ENCODE measurements around the gene UVRAG. TPM values are rescaled to one million over a fixed set of nuclear protein-coding genes. Genes with fewer than 3 reads are reported as not detected.

Gene UVRAG
- total and polyA plus RNA-seq, 2 of the 13 experiments (the other 11 are each of a cell fraction or from before 2014, with no cell fraction given), result 9.7 to 17.3 TPM

GRCh38 chr11:75929706-75930105 lies 114.7 kb downstream of the UVRAG start:
- no peaks in the 10 kb centered on the region for H4K20me1 ChIP-seq (ENCODE audit: insufficient read depth, low read length)
- CTCF ChIA-PET (ENCODE audit: low intra/inter-chr PET ratio, low total read pairs), result no interaction called here
- no peaks in the 10 kb centered on the region; a peak in 2 of 5 replicates for H3K36me3 ChIP-seq (replicated peaks in 1 of 2; ENCODE audit: control insufficient read depth in 1 of 2, insufficient read depth in 2 of 2, low read length in 2 of 2)
- DNase-seq (ENCODE audit: low spot score) (no peak), FAIRE-seq (no peak), ATAC-seq (no peak)
- H3K79me2 ChIP-seq (ENCODE audit: insufficient read depth, low read length), result no peaks in the 10 kb centered on the region
- H3K4me3 ChIP-seq (replicated peaks in 1 of 3; ENCODE audit: insufficient read depth in 1 of 3, low read depth in 2 of 3, low read length in 3 of 3), result no peak overlapping the region
- H3K27ac ChIP-seq (ENCODE audit: extremely low read length, insufficient read depth, low read length), result no peak overlapping the region
- H3K9me3 ChIP-seq (ENCODE audit: low read length), result no peaks in the 10 kb centered on the region
- BruUV-seq (replicated peaks), result no TSS peak
- intact Hi-C loops (cut with micrococcal nuclease; ENCODE audit: unreplicated experiment), result no loop called here
- H3K9ac ChIP-seq (ENCODE audit: insufficient read depth, low read depth, low read length), result no peak overlapping the region
- no peaks in the 10 kb centered on the region for H3K4me1 ChIP-seq (ENCODE audit: insufficient read depth, low read length)
- POLR2A ChIA-PET, result no interaction called here
- H3K27me3 ChIP-seq (ENCODE audit: control insufficient read depth in 1 of 2, insufficient read depth in 2 of 2, low read length in 2 of 2), result no peaks in the 10 kb centered on the region; a peak in 1 of 5 replicates
- no peak overlapping the region for H3K4me2 ChIP-seq (ENCODE audit: low read depth, low read length)
- no peak overlapping the region for H2AFZ ChIP-seq (ENCODE audit: low read length)
- 94% methylated on average over 4 of the region's 4 CpGs for WGBS (ENCODE audit: low lambda C conversion rate)
- in situ Hi-C loops (cut with HindIII; ENCODE audit: extremely low pct_ligation_motif_present, low pct_unique_long_range_greater_than_20kb), result no loop called here
- TF ChIP-seq ZNF616 (CRISPR knock-in tag; IDR thresholded peaks at IDR 0.05; ENCODE audit: low read depth) (no peak), KDM5B (CRISPR knock-in tag; IDR thresholded peaks at IDR 0.05; ENCODE audit: borderline replicate concordance) (no peak), ZNF33B (CRISPR knock-in tag; IDR thresholded peaks at IDR 0.05) (no peak), PAXIP1 (CRISPR knock-in tag; conservative IDR thresholded peaks at IDR 0.05) (no peak), LCORL (IDR thresholded peaks at IDR 0.05) (no peak), LCORL (CRISPR knock-in tag; IDR thresholded peaks at IDR 0.05) (no peak), MTERF4 (CRISPR knock-in tag; IDR thresholded peaks at IDR 0.05) (no peak), FIP1L1 (IDR thresholded peaks at IDR 0.05; ENCODE audit: borderline replicate concordance, insufficient read depth, low read depth, low read length) (no peak), BRF2 (CRISPR knock-in tag; IDR thresholded peaks at IDR 0.05) (no peak)

Data from HepG2 (cell line).